Mesendoderm (in vitro differentiated cells): ENCODE results near the gene LDLRAD4.
"Not testable (repeated sequence)": the region's sequence is repeated elsewhere in the genome, so short reads cannot be mapped to it uniquely, and the experiment has no call there.

ENCODE experiments used
- DNase-seq: peaks from one replicate; pipeline ENCODE4 v3.0.0; 2013
- H2AK5ac ChIP-seq: 2 replicates; pipeline ENCODE4 v1.6.1; 2013; ENCODE audit warnings: low read length, inconsistent platforms
- H2BK120ac ChIP-seq: 2 replicates; pipeline ENCODE4 v1.6.1; 2013; ENCODE audit warnings: low read depth, mild to moderate bottlenecking, low read length, moderate library complexity, mixed read lengths
- H2BK15ac ChIP-seq: replicated peaks from 2 replicates; pipeline ENCODE4 v1.6.1; 2013; ENCODE audit warnings: low read depth, mild to moderate bottlenecking, moderate library complexity
- H2BK5ac ChIP-seq: 2 replicates; pipeline ENCODE4 v1.6.1; 2013; ENCODE audit warnings: low read length, inconsistent platforms
- H3K18ac ChIP-seq: 2 replicates; pipeline ENCODE4 v1.6.1; 2013; ENCODE audit warnings: mild to moderate bottlenecking, low read length, mixed read lengths
- H3K23ac ChIP-seq: one replicate; pipeline ENCODE4 v1.6.1; 2013; ENCODE audit warnings: low read length
- H3K27ac ChIP-seq: 2 replicates; pipeline ENCODE4 v1.5.1; 2013; ENCODE audit warnings: low read depth, mild to moderate bottlenecking, inconsistent platforms, low read length, moderate library complexity
- H3K27me3 ChIP-seq: 2 replicates; pipeline ENCODE4 v1.6.1; 2013; ENCODE audit warnings: low read length, control low read depth, mild to moderate bottlenecking, inconsistent platforms; ENCODE audit not compliant: insufficient read depth, poor library complexity
- H3K36me3 ChIP-seq: 2 replicates; pipeline ENCODE4 v1.6.1; 2013; ENCODE audit warnings: low read length, inconsistent platforms; ENCODE audit not compliant: control insufficient read depth, insufficient read depth
- H3K4ac ChIP-seq: one replicate; pipeline ENCODE4 v1.6.1; 2013; ENCODE audit warnings: low read depth, mild to moderate bottlenecking, low read length, moderate library complexity
- H3K4me1 ChIP-seq: 2 replicates; pipeline ENCODE4 v1.6.1; 2013; ENCODE audit warnings: low read depth, low read length, inconsistent platforms; ENCODE audit not compliant: control insufficient read depth
- H3K4me2 ChIP-seq: 2 replicates; pipeline ENCODE4 v1.6.1; 2013; ENCODE audit warnings: low read length
- H3K4me3 ChIP-seq: 2 replicates; pipeline ENCODE4 v1.5.1; 2013; ENCODE audit warnings: mild to moderate bottlenecking, low read length
- H3K56ac ChIP-seq: one replicate; pipeline ENCODE4 v1.6.1; 2013; ENCODE audit warnings: low read length
- H3K79me1 ChIP-seq: 2 replicates; pipeline ENCODE4 v1.6.1; 2013; ENCODE audit warnings: low read length, inconsistent platforms
- H3K79me2 ChIP-seq: 2 replicates; pipeline ENCODE4 v1.6.1; 2013; ENCODE audit warnings: mild to moderate bottlenecking, low read length; ENCODE audit not compliant: control insufficient read depth, insufficient read depth
- H3K9ac ChIP-seq: 2 replicates; pipeline ENCODE4 v1.6.1; 2013; ENCODE audit warnings: low read length, inconsistent platforms
- H4K5ac ChIP-seq: one replicate; pipeline ENCODE4 v1.6.1; 2013; ENCODE audit warnings: low read length
- H4K8ac ChIP-seq: one replicate; pipeline ENCODE4 v1.6.1; 2013; ENCODE audit warnings: low read depth, mild to moderate bottlenecking, control low read depth, low read length, moderate library complexity
- WGBS: extraction: QIAGEN DNeasy Blood & Tissue Kit; methylation state at CpG from one replicate; pipeline ENCODE4 v1.1.7; 2013; ENCODE audit warnings: low lambda C conversion rate, missing lambda C conversion rate; ENCODE audit not compliant: insufficient coverage; ENCODE audit errors: extremely low coverage; 5-methylcytosine and 5-hydroxymethylcytosine counted together

LDLRAD4 gene

DNA sequence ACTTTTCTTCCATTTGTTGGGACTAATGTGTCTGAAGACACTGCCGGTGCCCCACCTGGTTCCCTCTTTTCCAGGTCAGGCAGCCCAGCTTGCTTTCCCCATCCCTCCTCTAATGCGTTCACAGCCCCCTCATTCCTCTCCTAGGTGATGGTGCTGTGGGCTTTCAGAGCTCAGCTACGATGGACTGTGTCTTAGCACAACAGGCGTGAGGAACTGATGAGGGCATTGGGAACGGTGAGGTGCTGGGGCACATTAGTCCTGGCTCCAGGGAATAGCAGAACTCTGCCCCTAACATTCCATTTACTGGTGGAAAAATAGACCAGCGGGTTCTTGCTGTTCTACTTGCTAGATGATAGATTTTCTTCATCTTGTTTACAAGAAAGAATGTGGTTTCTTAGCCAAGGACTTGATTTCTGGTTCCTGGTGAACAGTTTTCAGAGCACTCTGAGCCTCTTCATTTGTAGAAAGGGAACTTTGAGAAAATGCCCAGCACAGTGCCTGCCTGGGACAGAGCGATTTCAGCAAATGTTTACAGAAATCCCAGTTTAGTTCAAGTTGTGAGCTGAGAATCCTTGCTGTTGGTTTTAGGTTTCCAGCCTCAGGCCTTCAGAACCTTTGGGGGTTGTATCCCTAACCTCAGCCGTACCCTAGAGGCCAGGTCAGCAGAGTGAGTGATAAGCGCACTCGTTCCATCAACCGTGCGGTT is 42.5 kb downstream of the LDLRAD4 start:
- Histone ChIP-seq H3K18ac (no peak overlapping the region), H3K4me3 (no peak overlapping the region), H3K27ac (no peak overlapping the region), H3K4me2 (no peak overlapping the region), H4K8ac (no peak overlapping the region), H3K23ac (no peak overlapping the region), H2BK120ac (no peak overlapping the region), H3K79me1 (no peaks in the 10 kb centered on the region), H3K27me3 (no peaks in the 10 kb centered on the region), H3K9ac (no peak overlapping the region), H3K4ac (no peak overlapping the region), H3K56ac (no peak overlapping the region), H3K4me1 (no peaks in the 10 kb centered on the region), H4K5ac (no peak overlapping the region), H2BK5ac (no peak overlapping the region), H3K36me3 (no peaks in the 10 kb centered on the region), H2BK15ac (no peak overlapping the region), H2AK5ac (no peak overlapping the region), H3K79me2 (no peaks in the 10 kb centered on the region)
- no CpG with 5 or more reads among the region's 12 CpGs for WGBS
- DNase-seq, result no peak

DNA sequence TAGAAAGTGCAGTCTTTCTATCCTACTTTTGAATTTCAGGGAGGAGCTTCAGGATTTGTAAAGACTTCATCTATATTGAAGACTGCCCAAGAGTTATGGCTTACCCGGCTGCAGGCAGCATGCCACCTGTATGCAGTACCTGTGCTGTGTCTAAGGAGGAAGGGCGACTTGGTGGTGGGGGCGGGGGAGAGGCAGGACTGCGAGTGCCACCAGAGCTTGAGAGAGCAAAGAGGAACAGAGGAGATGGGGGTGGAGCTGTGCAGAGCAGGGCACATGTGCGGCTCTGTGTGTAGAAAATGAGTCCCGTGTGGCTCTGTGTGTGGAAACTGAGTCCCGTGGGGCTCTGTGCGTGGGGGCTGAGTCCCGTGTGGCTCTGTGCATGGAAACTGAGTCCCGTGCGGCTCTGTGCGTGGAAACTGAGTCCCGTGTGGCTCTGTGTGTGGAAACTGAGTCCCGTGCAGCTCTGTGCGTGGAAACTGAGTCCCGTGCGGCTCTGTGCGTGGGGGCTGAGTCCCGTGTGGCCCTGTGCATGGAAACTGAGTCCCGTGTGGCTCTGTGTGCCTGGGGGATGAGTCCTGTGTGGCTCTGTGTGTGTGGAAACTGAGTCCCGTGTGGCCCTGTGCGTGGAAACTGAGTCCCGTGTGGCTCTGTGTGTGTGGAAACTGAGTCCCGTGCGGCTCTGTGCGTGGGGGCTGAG is 43.2 kb downstream of the LDLRAD4 start:
- no peaks in the 10 kb centered on the region for H3K79me2 ChIP-seq
- WGBS, result no CpG with 5 or more reads among the region's 26 CpGs
- no peak overlapping the region for H3K27ac ChIP-seq
- no peak overlapping the region for H3K4me2 ChIP-seq
- no peak overlapping the region for H3K4ac ChIP-seq
- no peak overlapping the region for H4K8ac ChIP-seq
- no peak overlapping the region for H3K9ac ChIP-seq
- DNase-seq, result no peak
- no peaks in the 10 kb centered on the region for H3K4me1 ChIP-seq
- H4K5ac ChIP-seq, result no peak overlapping the region
- no peaks in the 10 kb centered on the region for H3K36me3 ChIP-seq
- H3K4me3 ChIP-seq, result no peak overlapping the region
- no peak overlapping the region for H3K23ac ChIP-seq
- H3K27me3 ChIP-seq, result no peaks in the 10 kb centered on the region
- H3K79me1 ChIP-seq, result no peaks in the 10 kb centered on the region
- H2BK120ac ChIP-seq, result no peak overlapping the region
- no peak overlapping the region for H2BK15ac ChIP-seq
- H2AK5ac ChIP-seq, result no peak overlapping the region
- no peak overlapping the region for H2BK5ac ChIP-seq
- no peak overlapping the region for H3K56ac ChIP-seq
- no peak overlapping the region for H3K18ac ChIP-seq

DNA sequence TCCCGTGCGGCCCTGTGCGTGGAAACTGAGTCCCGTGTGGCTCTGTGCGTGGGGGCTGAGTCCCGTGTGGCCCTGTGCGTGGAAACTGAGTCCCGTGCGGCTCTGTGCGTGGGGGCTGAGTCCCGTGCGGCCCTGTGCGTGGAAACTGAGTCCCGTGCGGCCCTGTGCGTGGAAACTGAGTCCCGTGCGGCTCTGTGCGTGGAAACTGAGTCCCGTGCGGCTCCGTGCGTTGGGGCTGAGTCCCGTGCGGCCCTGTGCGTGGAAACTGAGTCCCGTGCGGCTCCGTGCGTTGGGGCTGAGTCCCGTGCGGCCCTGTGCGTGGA is 43.8 kb downstream of the LDLRAD4 start:
- not testable (repeated sequence) for H2BK15ac ChIP-seq, DNase-seq, H3K27me3 ChIP-seq, H4K8ac ChIP-seq, H3K79me1 ChIP-seq, H3K23ac ChIP-seq, H2BK120ac ChIP-seq, H3K4ac ChIP-seq, H2BK5ac ChIP-seq, H3K4me3 ChIP-seq, H2AK5ac ChIP-seq, H3K36me3 ChIP-seq, H3K4me1 ChIP-seq, H3K18ac ChIP-seq, H3K56ac ChIP-seq, H3K79me2 ChIP-seq, H3K9ac ChIP-seq, H4K5ac ChIP-seq, H3K4me2 ChIP-seq, H3K27ac ChIP-seq
- WGBS, result no CpG with 5 or more reads among the region's 33 CpGs

DNA sequence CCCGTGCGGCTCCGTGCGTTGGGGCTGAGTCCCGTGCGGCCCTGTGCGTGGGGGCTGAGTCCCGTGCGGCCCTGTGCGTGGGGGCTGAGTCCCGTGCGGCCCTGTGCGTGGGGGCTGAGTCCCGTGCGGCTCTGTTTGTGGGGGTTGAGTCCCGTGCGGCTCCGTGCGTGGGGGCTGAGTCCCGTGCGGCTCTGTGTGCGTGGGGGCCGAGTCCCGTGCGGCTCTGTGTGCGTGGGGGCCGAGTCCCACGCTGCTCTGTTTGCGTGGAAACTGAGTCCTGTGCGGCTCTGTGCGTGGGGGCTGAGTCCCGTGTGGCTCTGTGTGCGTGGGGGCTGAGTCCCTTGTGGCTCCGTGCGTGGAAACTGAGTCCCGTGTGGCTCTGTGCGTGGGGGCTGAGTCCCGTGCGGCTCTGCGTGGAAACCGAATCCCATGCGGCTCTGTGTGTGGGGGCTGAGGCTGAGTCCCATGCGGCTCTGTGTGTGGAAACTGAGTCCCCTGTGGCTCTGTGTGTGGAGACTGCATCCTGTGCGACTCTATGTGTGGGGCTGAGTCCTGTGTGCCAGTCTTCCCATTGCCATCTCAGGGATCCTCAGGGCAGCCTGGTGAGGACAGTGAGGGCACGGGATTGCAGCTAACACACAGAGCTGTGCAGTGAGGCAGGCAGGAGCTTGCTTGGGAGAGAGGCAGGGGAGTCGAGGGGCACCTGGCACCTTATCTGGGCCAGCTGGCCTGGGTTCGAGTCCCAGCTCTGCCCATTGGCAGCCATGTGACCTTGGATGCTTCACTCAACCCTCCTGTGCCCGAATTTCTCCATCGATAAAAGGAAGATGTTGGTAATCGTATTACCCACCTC is 44.5 kb downstream of the LDLRAD4 start:
- no peak overlapping the region for H3K4ac ChIP-seq
- H3K79me2 ChIP-seq, result no peaks in the 10 kb centered on the region
- no peak overlapping the region for H2BK120ac ChIP-seq
- H2BK5ac ChIP-seq, result no peak overlapping the region
- H3K9ac ChIP-seq, result no peak overlapping the region
- no peak overlapping the region for H3K18ac ChIP-seq
- H4K8ac ChIP-seq, result no peak overlapping the region
- H3K4me3 ChIP-seq, result no peak overlapping the region
- H3K79me1 ChIP-seq, result no peaks in the 10 kb centered on the region
- no peak overlapping the region for H2AK5ac ChIP-seq
- no peak for DNase-seq
- H3K56ac ChIP-seq, result no peak overlapping the region
- H3K27ac ChIP-seq, result no peak overlapping the region
- no peak overlapping the region for H4K5ac ChIP-seq
- H3K4me1 ChIP-seq, result no peaks in the 10 kb centered on the region
- H3K4me2 ChIP-seq, result no peak overlapping the region
- no peak overlapping the region for H3K23ac ChIP-seq
- WGBS, result no CpG with 5 or more reads among the region's 50 CpGs
- H3K27me3 ChIP-seq, result no peaks in the 10 kb centered on the region
- H2BK15ac ChIP-seq, result no peak overlapping the region
- no peaks in the 10 kb centered on the region for H3K36me3 ChIP-seq

DNA sequence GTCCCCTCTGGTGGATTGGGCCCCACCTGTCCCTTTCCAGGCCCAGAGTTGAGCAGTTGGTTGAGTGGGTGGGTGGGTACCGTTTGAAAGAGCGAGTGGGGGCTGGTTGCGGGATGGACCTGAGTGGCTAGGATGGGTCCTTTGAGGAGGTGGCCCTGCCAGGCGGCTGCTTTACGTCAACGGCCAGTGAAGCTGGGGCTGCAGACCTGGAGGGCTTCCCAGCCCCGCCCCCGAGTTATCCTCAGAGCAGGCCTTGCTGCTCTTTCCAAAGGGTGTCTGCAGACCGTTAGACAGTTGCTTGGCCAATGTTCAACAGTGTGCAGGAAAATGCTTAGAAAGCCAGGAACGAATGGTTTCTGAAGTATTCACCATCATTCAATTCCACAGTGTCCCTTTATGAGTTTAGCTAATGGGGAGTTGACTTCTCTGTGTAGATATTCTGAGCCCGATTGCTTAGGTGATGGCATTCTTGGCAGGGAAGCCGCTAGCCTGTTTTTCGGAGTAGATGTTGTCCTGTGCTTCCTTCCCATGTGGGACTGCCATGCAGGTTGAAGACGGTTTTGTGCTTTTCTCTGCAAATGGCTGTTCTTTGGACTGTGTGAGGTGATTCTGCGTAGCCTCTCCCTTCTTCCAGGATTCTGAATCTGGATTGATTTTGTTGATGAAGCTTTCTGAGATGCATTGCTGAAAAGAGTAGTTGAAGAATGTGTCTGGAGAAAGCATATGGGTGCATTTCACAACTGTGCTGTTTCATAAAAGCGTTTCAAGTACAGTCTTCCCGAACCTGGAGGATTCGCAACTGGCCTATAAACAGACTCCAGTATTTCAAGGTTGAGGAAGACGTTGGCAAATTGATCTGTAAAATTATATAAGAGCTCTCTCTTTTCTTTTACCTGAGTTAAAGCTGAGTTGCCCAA is 45.8 kb downstream of the LDLRAD4 start:
- Histone ChIP-seq H3K18ac (no peak overlapping the region), H3K56ac (no peak overlapping the region), H3K23ac (no peak overlapping the region), H3K4ac (no peak overlapping the region), H3K4me3 (no peak overlapping the region), H2BK5ac (no peak overlapping the region), H3K27me3 (no peaks in the 10 kb centered on the region), H4K5ac (no peak overlapping the region), H3K27ac (no peak overlapping the region), H3K79me2 (no peaks in the 10 kb centered on the region), H2AK5ac (no peak overlapping the region), H3K9ac (no peak overlapping the region), H2BK15ac (no peak overlapping the region), H3K79me1 (no peaks in the 10 kb centered on the region), H3K4me2 (no peak overlapping the region), H2BK120ac (no peak overlapping the region), H4K8ac (no peak overlapping the region), H3K36me3 (no peaks in the 10 kb centered on the region), H3K4me1 (no peaks in the 10 kb centered on the region)
- DNase-seq, result no peak
- WGBS, result no CpG with 5 or more reads among the region's 19 CpGs
